ENCODE measurements around the gene PHACTR3.

The PHACTR3 gene

DNA sequence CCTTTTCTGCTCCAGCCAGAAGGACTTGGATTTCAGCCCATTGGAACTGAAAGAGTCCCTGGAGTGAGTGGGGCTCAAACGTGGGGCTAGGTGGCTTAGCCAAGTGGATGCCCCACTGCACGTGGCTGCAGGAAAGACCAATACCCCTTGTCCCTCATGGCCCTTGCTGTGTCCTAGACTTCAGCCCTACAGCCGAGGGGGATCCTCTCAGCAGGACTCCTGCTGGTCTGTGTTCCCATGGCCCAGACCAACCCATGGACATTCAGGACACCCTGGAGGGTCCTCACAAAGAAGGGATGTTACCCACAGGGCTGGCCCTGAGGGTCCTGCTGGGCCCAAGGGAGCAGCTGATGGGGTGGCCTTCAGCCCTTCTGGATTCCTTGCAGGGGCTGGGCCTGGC, 30.0 kb upstream of the PHACTR3 start:
- no peak for DNase-seq

DNA sequence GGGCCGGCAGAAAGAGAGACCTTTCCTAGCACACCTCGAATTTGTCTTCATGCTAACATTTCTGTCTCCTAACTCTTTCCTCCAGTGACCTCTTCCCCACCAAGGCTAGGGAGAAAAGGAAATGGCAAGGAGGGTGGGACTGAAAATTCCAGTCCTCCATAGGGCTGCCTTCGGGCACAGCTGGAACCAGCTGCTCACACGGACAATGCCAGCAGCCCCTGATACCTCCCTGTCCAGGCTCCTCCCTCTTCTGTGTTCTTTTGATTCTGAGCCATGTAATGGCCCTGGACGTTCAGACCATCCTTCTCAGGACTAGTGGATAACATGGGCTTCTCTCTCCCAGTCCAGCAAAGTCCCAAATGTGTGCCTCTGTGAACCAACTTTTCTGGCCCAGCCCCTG, 29.1 kb upstream of the PHACTR3 start:
- DNase-seq: no peak

DNA sequence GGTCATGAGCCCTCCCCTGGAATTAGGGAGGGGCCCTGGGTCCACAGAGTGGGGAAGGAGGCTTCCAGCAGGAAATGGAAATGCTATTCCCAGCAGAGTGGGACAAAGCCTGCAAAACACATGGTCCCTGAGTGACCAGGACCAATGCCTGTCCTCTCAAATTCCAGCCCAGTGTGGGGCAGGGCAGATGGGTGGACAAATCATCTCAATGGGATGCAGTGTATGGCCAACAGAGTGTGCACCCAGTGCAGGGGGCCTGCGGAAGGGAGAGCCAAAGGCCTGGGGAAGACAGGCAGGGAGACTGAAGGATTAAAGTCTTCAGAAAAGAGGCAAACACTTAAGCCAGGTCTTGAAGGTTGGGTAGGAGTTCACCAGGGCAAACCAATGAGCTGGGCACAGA, 28.7 kb upstream of the PHACTR3 start:
- DNase-seq: no peak

DNA sequence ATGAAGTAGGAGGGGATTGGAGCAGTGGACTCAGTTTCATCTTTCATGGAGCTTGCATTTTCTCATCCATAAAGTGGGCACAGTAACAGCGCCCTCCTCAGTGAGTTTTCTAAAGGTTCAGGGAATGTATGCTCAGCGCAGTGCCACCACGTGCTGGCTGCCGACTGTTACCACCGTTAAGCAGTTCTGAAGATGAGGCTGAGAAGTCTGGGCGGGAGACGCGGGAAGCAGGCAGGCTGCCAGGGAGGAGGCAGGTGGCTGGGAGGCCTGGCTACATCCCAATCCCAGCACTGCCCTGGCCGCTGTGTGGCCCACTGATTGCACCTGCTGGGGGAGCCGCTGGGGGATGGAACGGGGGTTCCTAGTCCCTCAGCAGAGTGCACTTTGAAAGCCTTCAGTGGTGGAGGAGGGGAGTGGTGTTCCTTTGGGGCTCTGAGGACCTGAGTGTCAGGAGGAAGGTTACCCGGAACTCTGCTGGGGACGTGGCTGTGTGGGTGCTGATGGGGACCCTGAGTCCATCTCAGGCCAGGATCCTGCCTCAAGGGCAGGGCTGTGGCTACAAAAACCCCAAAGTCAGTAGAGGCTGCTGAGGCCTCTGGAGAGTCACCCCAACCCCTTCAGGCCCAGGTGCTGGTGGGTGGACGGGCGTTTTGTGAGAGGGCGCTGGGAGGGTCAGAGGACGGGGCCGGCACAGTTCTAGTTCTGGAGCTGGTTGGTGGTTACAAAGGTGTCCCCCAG, 28.0 kb upstream of the PHACTR3 start:
- DNase-seq: no peak

DNA sequence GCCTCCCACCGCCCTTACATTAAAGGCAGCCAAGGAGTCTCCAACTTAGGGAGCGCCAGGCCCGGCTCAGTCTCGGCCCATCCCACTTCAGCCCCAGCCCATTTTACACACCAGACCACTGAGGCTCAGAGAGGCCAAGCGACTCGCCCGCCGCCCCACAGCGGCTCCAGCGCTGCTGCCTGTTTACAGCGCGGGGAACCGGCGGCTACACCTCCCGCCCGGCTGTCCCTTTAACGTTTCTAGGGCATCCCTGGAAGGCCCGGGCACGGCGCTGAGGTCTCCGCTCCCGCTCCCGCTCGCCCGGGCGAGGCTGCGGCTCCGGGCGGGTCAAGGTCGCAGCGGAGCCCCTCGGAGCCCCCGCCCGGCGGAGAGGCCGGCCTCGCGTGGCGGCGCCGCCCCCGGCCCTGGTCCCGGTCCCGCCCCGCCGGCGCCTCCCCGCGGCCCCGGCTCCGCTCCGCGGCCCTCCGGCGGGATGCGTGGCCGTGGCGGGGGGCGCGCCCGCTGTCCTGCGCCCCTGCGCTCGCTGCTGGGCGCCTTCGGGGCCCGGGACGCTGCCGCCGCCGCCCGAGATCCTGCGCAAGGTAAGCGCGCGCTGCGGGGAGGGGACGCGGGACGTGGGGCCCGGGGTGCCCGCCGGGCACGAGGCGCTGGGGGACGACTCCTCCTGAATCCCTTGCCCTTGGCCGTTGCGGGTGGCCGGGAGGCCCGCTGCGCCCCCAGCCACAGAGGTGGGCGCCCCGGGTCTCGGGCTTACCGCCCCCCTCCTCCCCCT, 27.1 kb upstream of the PHACTR3 start:
- no peak for DNase-seq

DNA sequence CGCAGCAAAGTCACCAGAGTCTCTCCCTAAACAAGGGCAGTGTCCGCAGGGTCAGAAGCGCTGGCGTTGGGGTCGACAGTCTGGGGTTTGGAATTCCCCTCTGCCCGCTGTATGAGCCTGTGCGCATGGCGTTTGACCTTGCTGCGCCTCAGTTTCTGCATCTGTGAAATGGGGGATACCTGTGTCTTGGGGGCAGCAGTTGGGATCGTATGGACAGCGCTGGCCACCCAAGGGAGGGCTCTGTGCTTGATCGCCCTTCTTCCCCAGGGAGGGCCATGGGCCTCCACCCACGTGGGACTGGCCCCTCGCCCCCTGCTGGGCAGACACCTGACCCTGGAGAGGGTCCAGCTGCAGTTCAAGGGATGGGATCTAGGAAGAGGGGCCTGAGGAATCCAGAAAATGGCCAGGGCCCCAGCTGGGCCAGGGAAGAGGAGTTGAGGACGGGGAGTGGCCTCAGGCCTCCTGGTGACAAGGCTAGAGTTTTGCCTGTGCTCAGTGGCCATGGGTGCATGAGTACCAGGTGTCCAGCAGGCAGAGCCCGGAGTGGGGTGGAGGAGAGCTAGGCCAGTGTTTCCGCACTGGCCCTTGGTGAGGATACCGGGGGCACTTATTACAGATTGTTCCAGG, 26.4 kb upstream of the PHACTR3 start:
- no peak for DNase-seq

DNA sequence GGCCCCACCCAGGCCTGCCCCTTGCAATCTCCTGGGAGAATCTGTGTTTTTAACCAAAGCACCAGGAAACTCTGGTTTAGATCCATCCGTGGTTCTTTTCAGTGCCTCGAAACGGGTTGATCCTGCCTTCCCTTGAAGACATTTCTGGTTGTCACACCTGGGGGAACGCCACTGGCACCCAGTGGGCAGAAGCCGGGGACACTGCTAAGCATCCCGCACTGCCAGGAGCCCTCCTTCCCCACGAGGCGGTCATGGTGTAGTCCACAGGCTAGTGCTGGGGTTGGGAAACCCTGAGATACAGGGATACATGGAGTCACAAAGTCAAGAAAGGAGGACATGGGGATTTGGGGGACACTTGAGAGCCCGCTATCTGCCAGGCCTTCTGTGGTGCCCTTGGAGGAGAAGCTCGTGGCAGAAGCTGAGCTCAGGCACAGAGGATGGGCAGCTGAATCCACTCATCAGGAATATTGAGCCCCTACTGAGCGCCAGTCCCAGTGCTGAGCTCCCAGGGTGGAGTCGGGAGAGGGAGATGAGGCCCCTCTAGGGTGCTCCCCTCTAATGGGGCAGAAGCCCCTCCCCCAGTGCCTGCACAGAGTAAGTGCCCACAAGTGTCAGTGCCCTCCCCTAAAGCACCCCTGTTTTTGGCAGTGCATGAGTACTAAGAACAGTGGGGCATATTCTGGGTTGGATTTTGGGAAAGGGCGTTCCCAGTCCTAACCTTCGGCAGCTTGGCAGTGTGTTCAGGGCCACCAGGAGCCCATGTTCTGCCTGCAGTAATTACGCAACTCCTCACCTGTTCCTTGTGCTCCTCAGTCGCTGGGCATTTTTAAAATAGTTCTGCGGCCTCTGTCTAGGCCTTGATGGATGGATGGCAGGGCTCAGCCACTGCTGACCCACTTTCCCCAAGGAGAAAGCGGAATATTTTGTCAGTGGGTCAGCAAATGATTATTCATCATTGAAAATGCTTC, 25.6 kb upstream of the PHACTR3 start:
- no peak for DNase-seq

DNA sequence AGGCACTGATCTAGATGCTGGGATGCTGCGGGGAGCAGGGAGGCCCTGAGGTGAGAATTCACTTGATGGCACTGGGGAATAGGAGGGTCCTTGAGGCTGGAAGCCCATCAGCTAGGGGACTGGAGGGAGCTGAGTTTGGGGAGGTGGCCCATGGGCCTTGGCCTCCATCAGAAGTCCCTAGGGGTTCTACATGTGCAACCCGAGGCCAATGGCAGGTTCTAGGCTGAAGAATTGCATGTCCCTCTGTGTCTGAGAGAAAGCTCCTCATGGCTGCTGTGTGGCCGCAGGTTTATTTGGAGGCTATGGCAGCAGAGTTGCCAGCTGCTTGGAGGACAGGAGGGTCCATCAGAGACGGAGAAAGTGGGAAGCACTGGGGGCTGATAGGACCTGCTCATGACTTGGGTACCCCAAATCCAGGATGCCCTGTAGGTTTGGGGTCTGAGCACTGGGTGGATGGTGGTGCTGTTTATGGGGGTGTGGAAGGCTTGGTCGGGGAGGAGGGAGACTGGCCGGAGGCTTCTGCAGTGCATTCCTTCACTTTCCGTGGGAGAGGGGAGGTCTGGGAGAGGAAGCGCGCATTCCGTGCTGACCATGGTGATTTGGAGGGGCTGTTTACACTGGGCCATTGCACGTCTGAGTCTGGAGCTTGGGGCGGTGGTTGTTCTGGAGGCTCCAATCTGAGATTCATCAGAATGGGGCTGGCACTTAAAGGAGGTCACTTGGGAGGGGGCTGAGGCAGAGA, 24.8 kb upstream of the PHACTR3 start:
- DNase-seq: no peak

DNA sequence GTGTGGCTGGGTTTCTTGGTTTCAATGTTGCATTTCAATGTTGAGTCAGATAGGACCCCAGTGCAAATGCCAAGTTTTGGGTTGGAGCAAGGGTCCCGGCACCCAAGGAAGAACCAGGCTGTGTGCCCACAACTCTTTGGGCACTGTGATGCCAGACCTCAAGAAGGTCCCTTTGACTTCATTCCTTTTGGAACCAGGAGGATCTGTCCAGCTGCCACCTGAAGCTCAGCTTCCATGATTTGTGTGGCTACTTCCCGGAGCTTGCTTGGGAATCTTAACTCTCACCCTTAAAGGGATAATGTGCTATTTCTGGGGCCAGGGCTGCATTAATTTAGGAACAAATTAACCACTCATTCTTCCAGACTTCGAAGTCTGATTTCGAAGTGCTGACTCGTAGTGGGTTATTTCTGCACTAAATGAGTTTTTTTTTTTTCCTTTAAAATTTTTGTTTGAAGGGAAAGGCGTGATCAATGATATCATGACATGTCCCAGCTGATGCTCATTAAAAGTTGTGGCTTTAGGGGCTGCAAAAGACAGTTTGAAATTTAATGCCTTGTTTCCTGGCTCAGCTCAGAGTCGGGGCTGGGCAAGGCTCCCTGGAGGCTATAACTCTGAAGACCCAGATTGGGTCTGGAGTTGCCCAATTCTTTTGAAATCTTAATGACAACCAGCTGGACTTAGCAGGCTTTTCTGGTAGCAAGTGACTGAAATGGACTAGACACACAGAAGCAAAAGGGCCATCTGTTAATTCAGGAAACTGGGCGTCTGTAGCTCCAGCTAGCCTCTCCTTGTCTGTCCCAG, 24.0 kb upstream of the PHACTR3 start:
- DNase-seq: no peak

DNA sequence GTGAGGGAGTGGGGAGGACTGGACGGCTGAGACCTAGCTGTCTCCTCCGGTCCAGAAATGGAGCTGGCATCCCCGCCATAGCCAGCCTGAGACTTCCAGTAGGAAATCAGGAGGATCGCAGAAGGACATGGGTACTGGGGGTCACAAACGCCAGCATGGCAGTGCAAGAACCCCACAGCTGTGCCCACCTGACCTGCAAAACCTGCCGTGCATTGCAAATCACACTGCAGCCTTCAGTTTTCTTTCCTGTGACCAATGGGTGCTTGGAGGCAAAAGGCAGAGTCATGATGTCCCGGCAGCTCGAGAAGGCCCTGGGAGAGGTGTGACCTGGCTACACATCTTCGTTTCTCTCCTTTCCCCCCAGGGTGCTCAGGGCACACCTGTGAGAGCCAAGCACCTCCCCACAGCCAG, 23.3 kb upstream of the PHACTR3 start:
- DNase-seq: no peak

DNA sequence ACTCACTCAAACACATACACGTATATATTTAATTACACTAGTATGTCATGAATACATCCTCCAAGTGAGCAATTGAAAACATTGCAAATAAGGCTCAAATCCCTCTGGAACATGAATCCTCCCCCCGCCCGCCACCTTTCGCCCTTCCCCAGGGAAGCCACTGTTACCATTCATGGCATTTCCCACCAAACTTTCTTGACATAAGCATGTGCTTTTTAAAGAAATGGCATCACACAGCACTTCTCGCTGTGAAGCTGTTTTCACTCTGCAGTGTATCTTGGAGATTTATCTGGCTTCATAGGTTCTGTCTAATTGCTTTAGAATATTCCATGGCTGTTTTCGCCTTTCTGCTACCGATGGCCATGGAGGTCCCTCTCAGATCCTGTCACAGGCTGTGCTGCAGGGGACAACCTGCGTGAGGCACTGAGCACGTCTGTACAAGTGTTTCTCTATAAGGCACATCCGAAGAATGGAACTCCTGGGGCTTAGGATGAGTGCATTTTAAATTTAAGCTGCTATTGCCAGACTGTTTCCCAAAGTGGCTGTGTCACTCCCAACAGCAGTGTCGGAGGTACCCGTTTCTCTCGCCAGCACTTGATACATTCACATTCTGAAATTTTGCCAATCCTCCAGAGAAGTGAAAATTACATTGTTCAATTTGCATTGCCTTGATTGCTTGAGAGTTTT, 22.2 kb upstream of the PHACTR3 start:
- DNase-seq: no peak

DNA sequence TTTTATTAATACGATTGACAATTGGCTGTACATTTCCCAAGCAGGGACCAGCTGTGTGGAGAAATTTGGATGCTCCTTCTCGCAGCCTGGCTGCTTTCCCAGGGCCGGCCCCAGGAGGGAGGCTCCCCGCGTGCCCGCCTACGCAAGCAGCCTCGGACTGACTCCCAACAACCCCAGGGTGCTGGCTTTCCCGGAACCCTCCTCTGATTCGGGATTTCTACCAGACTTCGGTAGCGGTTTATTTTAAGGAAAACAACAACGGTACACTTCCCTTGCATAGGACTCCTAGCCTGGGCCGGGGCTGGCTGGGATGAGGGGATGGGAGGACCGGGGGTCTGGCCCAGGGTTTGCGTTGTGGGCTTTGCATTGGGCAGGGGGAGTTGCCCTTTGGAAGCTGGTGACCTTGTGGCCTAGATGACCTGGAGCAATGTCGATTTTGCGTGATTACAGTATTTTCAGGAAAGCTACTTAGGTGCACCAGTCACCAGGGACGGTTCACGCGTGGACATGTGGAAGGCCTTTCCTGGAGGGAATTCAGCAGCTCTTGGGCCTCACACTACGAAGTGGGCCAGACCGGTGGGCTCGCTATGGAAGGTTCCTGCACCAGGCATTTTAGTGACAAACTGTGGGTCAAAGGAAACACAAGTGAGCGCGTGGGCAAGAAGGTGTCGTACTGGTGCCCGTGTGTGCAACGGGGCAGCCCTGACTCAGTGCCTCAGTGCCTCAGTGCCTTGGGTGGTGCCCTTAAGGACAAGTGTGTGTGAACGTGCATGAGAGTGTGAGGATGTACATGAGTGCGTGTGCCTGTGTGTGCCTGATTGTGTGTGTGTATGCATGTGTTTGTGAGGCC, 20.7 kb upstream of the PHACTR3 start:
- DNase-seq: no peak

DNA sequence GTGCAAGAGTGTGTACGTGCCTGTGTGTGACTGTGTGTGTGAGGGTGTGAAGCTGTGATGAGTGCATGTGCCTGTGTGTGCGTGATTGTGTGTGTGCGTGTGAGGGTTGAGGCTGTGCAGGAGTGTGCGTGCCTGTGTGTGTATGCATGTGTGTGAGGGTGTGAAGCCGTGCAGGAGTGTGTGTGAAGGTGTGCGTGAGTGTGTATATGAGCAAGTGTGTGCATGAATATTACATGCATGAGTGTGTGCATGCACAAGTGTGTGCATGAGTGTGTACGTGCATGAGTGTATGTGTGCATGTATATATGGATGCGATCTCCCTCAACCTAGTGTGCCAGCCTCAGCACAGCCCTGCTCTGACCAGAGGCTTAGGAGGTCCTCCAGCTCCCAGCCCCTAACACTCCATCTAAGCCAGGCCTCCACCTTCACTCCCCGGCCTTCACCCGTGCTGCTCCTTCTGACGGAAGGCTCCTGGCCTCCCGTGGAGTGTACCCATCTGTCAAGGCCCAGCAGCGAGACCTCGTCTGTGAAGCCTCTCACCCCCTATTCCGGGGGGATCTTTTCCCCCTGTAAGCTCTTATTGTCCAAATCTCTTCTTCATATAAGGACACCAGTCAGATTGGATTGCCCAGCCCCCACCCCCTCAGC, 19.9 kb upstream of the PHACTR3 start:
- DNase-seq: no peak

DNA sequence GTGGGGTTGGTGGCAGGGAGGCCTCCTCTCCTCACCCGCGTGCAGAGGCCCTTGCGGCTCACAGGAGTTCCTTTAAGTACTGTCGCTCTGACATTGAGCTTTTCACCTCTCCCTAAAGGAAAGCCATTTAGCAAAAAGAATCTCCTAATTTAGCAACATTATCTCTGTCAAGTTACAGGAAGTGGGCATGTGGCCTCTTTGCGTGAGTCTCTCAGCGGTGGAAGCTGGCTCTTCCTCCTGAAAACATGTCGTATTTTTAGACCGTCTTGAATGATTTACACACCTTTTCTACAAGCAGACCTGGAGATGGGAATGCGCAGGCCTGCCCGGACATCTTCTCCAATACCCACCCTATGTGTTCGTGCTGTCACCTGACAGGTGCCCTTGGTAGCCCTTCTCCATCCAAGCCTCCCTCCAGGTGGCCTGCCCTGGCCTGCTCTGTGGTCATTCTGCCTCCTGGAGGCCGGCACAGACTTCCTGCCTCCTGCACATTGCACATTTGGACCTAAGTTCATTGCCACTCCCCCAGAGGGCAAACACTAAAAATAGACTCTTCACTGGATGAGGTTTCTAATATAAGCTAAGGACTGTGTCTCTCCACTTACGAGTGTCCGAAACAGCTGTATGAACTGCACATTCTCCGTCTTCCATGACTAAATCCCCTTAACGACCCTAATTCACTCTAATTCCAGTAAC, 18.5 kb upstream of the PHACTR3 start:
- DNase-seq: no peak

DNA sequence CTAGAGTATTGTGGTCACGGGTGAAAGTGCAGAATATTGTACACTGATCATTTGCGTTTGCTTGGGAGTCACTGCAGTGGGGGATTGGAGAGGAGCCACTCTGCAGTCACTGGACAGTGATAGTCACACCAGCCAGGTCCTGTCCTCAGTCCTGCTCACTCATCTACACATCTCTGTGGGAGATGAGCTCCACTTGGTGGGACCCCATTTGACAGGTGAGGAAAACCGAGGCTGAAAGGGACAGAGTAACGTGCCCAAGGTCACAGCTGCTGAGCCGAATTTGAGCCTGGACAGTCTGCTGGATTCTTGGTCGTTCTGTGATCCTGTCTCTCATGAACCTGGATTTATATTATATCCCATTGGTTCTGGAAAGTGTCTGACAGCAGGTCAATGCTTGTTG, 17.7 kb upstream of the PHACTR3 start:
- no peak for DNase-seq

DNA sequence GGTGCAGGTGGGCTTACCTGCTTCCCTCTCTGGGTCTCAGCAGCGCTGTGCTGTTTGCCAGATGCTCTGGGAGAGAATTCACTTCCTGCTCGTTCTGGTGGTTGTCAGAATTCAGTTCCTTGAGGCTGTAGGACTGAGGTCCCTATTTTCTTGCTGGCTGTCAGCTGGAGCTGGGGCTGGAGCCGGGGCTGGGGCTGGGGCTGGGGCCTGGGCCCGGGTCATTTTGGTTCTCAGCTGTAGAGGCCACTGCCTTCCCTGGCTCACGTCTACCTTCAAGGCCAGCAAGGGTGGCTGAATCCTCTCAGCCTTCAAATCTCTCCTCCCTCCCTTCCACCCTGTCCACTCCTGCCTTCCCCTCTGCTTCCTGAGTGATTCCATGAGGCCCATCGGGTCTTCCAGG, 16.8 kb upstream of the PHACTR3 start:
- DNase-seq: no peak

DNA sequence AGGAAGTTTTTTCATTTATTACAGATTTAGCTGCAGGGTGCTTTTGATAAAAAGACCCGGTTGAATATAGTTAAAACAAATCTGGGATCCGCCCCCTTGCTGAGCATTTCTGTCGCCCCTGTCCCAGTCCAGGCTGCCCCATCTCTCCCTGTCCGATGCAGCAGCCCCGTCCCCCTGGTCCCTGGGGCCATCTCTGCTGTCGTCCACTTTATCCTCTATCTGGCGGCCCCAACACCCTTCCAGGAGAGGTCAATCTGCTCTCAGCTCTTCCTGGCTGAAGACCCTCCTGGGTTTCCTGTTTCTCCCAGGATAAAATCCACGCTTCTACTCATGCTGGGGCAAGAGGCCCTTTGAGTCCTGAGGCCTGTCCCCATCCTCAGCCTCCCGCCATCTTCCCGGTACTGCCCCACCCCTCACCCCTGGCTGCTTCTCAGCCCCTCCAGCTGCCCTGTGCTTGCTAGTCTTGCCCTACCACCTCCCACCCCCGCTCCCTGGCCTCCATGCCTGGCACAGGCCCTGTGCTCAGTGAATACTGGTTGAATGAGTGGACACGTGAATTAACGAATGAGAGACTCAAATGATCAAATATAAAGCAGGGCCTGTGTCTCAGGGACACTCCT, 16.0 kb upstream of the PHACTR3 start:
- DNase-seq: no peak
